K562 (cell line): Measurements from ENCODE around the gene BIRC6. TPM values are rescaled to one million over a fixed set of nuclear protein-coding genes. Genes with fewer than 3 reads are reported as not detected.

ENCODE experiments used
- ATAC-seq: fragments of 200-7000 bp; cut with Tn5 transposase; 3 replicates; pipeline ENCODE4 v1.9.1; 2020; ENCODE audit warnings: moderate library complexity
- BruUV-seq: library from RNA; stranded (reverse); fragments of 400-500 nt; replicated peaks from 2 replicates; lab custom pipeline; 2021; lab: Mats Ljungman, UMichigan
- CTCF ChIA-PET: fragments of 300-600 bp; formaldehyde crosslinking; extraction: SDS; loops from one replicate; lab custom pipeline; 2021; ENCODE audit warnings: low intra/inter-chr PET ratio; lab: Yijun Ruan, JAX
- POLR2A ChIA-PET: fragments of 300-600, 350-650 bp; sonication (Branson Sonifier 250); formaldehyde crosslinking; extraction: SDS; loops from one replicate; lab custom pipeline; 2021; ENCODE audit warnings: antibody characterized with exemption, inconsistent platforms; lab: Yijun Ruan, JAX
- DNase-seq, 4 experiments: peaks; one replicate each; pipeline versions ENCODE4 v3.0.0 to v3.0.0-alpha.2; 2011 to 2018; ENCODE audit warnings: low spot score in 3 of 4, mixed read lengths in 3 of 4; ENCODE audit errors: extremely low read depth in 1 of 4
- FAIRE-seq: peaks from 2 replicates; lab custom pipeline; 2011; peaks lifted over from hg19 to GRCh38; lab: Jason Lieb, UNC
- H2AFZ ChIP-seq: 2 replicates; pipeline ENCODE4 v1.6.0; 2011; ENCODE audit warnings: low read depth, low read length, control low read depth, inconsistent platforms
- H3K27ac ChIP-seq: fragments of 200-600 bp; 3 replicates; pipeline ENCODE4 v1.8.0; 2011; ENCODE audit warnings: low read depth, mild to moderate bottlenecking, control low read depth, inconsistent platforms, low read length, moderate library complexity, mixed read lengths; ENCODE audit errors: extremely low read depth
- H3K27me3 ChIP-seq, 2 experiments: fragments of 300-600 bp in 1 of 2; 2 replicates in 1 of 2; 3 replicates in 1 of 2; pipeline versions ENCODE4 v1.6.0 to v1.8.0; 2011; ENCODE audit warnings: inconsistent platforms in 2 of 2, low read length in 2 of 2, mild to moderate bottlenecking in 1 of 2, mixed read lengths in 1 of 2, moderate library complexity in 1 of 2; ENCODE audit not compliant: control insufficient read depth in 2 of 2, insufficient read depth in 2 of 2
- H3K36me3 ChIP-seq: fragments of 300-600 bp; 3 replicates; pipeline ENCODE4 v1.8.0; 2011; ENCODE audit warnings: mild to moderate bottlenecking, low read length, inconsistent platforms; ENCODE audit not compliant: control insufficient read depth, insufficient read depth
- H3K4me1 ChIP-seq, 2 experiments: fragments of 200-600 bp in 1 of 2; replicated peaks in 1 of 2; 2 replicates in 1 of 2; 3 replicates in 1 of 2; pipeline versions ENCODE4 v1.5.1 to v1.8.0; 2011; ENCODE audit warnings: inconsistent platforms in 2 of 2, low read length in 2 of 2, mild to moderate bottlenecking in 1 of 2, mixed read lengths in 1 of 2, moderate library complexity in 1 of 2; ENCODE audit not compliant: control insufficient read depth in 2 of 2, insufficient read depth in 2 of 2
- H3K4me2 ChIP-seq: 2 replicates; pipeline ENCODE4 v1.6.1; 2011; ENCODE audit warnings: low read length, control low read depth, inconsistent platforms, mixed read lengths; ENCODE audit not compliant: insufficient read depth
- H3K4me3 ChIP-seq: fragments of 200-600 bp; sonication (generic), shearing (Covaris generic); 2 replicates; pipeline ENCODE4 v1.5.1; 2016; ENCODE audit warnings: control low read depth, inconsistent platforms
- H3K79me2 ChIP-seq: fragments of 200-600 bp; 3 replicates; pipeline ENCODE4 v1.8.0; 2011; ENCODE audit warnings: low read length, inconsistent platforms; ENCODE audit not compliant: control insufficient read depth, insufficient read depth
- H3K9ac ChIP-seq, 2 experiments: 2 replicates each; pipeline versions ENCODE4 v1.6.0 to v1.6.1; 2011; ENCODE audit warnings: low read depth in 2 of 2, low read length in 2 of 2, control low read depth in 1 of 2, inconsistent platforms in 1 of 2, mild to moderate bottlenecking in 1 of 2, mixed read lengths in 1 of 2; ENCODE audit not compliant: insufficient read depth in 1 of 2
- H3K9me1 ChIP-seq: one replicate; pipeline ENCODE4 v1.6.0; 2011; ENCODE audit warnings: inconsistent platforms, mild to moderate bottlenecking, low read length, moderate library complexity; ENCODE audit not compliant: control insufficient read depth, insufficient read depth
- H3K9me3 ChIP-seq: replicated peaks from 2 replicates; pipeline ENCODE4 v1.5.1; 2011; ENCODE audit warnings: low read depth, low read length, inconsistent platforms; ENCODE audit not compliant: control insufficient read depth, insufficient read depth
- H4K20me1 ChIP-seq: replicated peaks from 2 replicates; pipeline ENCODE4 v1.6.1; 2011; ENCODE audit warnings: low read length, inconsistent platforms, mixed read lengths; ENCODE audit not compliant: control insufficient read depth, insufficient read depth
- C11orf30 ChIP-seq: fragments of 450-650 bp; IDR thresholded peaks from 2 replicates; pipeline ENCODE4 v1.6.1; 2016; ENCODE audit warnings: low read depth, mild to moderate bottlenecking
- GTF2F1 ChIP-seq: IDR thresholded peaks from 2 replicates; pipeline ENCODE4 v1.6.1; 2011; ENCODE audit warnings: low read depth, low read length, improper control_type of control experiment
- KLF13 ChIP-seq: fragments of 450-650 bp; IDR thresholded peaks from 2 replicates; pipeline ENCODE4 v1.6.1; 2016; ENCODE audit warnings: missing genetic modification characterization, low read depth, mild to moderate bottlenecking, missing compliant biosample characterization, moderate library complexity, borderline replicate concordance
- PCBP2 ChIP-seq: fragments of 200-400 bp; formaldehyde crosslinking; IDR thresholded peaks from 2 replicates; pipeline ENCODE4 v1.6.1; 2018; ENCODE audit warnings: low read length, low read depth, mild to moderate bottlenecking, moderate library complexity; ENCODE audit not compliant: poor library complexity, severe bottlenecking
- SAFB2 ChIP-seq: fragments of 200-400 bp; formaldehyde crosslinking; IDR thresholded peaks from 2 replicates; pipeline ENCODE4 v1.6.1; 2018; ENCODE audit warnings: borderline replicate concordance, low read length, low read depth, moderate library complexity; ENCODE audit not compliant: severe bottlenecking
- SMARCA5 ChIP-seq: fragments of 450-650 bp; IDR thresholded peaks from 2 replicates; pipeline ENCODE4 v1.6.1; 2016
- ZNF316 ChIP-seq: fragments of 450-650 bp; IDR thresholded peaks from 2 replicates; pipeline ENCODE4 v1.6.1; 2016
- ZNF561 ChIP-seq: fragments of 450-650 bp; formaldehyde crosslinking; conservative IDR thresholded peaks from 2 replicates; pipeline ENCODE4 v1.4.0; 2020; ENCODE audit warnings: mild to moderate bottlenecking, moderate library complexity
- WGBS: fragments of 100-300 bp; shearing (Covaris generic); methylation state at CpG from one replicate; pipeline ENCODE4 v1.1.6; 2016; ENCODE audit warnings: low coverage, mixed read lengths; ENCODE audit not compliant: insufficient coverage; ENCODE audit errors: missing lambda C conversion rate; 5-methylcytosine and 5-hydroxymethylcytosine counted together
- in situ Hi-C: fragments of 300-500 bp; cut with MboI; formaldehyde crosslinking; loops from 4 replicates; pipeline ENCODE4 v1.15.0; 2018; ENCODE audit warnings: inconsistent platforms, mixed read lengths
- intact Hi-C: fragments of 100-400 bp; cut with micrococcal nuclease; formaldehyde crosslinking; loops from 2 replicates; pipeline ENCODE4 v1.14.2; 2022
- polyA plus RNA-seq, 8 experiments: library from polyadenylated mRNA; depleted of rRNA in 4 of 8; stranded (reverse) in 5 of 8; unstranded in 3 of 8; fragments of >200 nt; fragmentation: Nextera tagmentation in 2 of 8; fragmentation: Illumina TruSeq in 1 of 8; extraction: Ambion mirVana in 2 of 8; extraction: Trizol in 1 of 8; gene quantifications; 2 replicates each; pipeline versions ENCODE4 v1.2.1 to v1.2.3, GENCODE V29; 2011 to 2014; ENCODE audit warnings: inconsistent platforms in 1 of 8, missing spikeins in 1 of 8
- total RNA-seq, 7 experiments: library from RNA; depleted of rRNA in 6 of 7; stranded (reverse); fragments of >200 nt in 6 of 7; fragmentation: Illumina TruSeq in 2 of 7; extraction: Trizol in 2 of 7; gene quantifications; 2 replicates each; pipeline versions ENCODE4 v1.2.1 to v1.2.3, GENCODE V29; 2011 to 2021; ENCODE audit warnings: low replicate concordance in 1 of 7
- TF ChIP-seq, protein P1 (sequence below): sonication (generic); formaldehyde crosslinking; IDR thresholded peaks from 2 replicates; pipeline ENCODE4 v1.9.0; 2022; ENCODE audit warnings: mild to moderate bottlenecking, missing genetic modification reagents
- TF ChIP-seq, protein P2 (sequence below), 2 experiments: fragments of 450-650 bp in 1 of 2; IDR thresholded peaks; 2 replicates each; pipeline ENCODE4 v1.6.1; 2011 to 2017; ENCODE audit warnings: low read depth in 2 of 2, antibody characterized with exemption in 1 of 2, borderline replicate concordance in 1 of 2, low read length in 1 of 2, mild to moderate bottlenecking in 1 of 2, mixed read lengths in 1 of 2; ENCODE audit not compliant: control insufficient read depth in 1 of 2

BIRC6 gene
- total and polyA plus RNA-seq, 9 of the 15 experiments (the other 6 are each of a cell fraction or from before 2014, with no cell fraction given): 18.8 to 110 (median 49.8) TPM

DNA sequence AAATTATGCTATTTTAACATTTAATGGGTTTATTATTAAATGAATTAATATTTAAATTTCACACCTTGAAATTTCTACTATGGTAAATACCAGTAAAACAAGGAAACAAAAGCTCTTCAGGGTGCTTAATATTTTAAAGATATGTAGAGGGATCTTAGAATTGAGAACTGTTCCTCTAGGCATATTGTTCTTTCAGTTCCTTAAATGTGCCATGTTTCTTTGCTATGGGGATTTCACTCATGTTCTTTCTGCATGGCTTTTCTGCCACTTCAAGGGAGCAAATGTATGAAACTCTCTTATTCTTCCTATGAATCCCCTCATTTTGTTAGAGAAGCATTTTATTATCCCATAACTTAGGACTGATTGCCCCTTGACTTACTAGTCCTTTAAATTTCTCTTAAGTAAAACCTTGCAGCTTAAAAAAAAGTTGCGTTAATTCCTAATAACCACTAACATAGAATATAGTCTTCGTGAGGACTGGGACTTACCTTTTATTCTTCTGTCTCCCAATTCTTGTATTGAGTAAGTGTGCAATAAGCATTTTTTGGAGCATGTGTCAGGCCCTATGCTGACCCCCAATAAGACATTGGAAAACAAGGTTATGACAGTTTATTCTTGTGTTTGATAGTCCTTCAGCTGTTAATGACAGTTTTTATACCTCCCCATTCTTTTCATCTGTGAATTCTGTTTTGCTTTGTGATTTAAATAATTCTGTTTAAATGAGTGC is 95.7 kb downstream of the BIRC6 start:
- no peak overlapping the region for H3K9ac ChIP-seq
- no peaks in the 10 kb centered on the region for H3K4me1 ChIP-seq
- H3K27ac ChIP-seq: no peak overlapping the region
- ChIA-PET POLR2A (interaction anchor here (1.1 kb wide), 1 partner anchor 10 kb away, joined by 3 read pairs; no protein-coding TSS in a partner anchor), CTCF (no interaction called here)
- H3K79me2 ChIP-seq: no peaks in the 10 kb centered on the region
- H3K9me3 ChIP-seq: no peaks in the 10 kb centered on the region
- H4K20me1 ChIP-seq: no peaks in the 10 kb centered on the region
- DNase-seq: no peak
- no peak overlapping the region for H2AFZ ChIP-seq
- TF ChIP-seq GTF2F1 (no peak), ZNF316 (peak; percentile 40; the same call in 1 of the 2 replicates), C11orf30 (peak; percentile 30; the same call in 1 of the 2 replicates)
- TF ChIP-seq, all 486 proteins: peak for 2
- ATAC-seq: no peak
- FAIRE-seq: no peak
- Histone ChIP-seq H3K9me1 (no peaks in the 10 kb centered on the region), H3K4me3 (no peak overlapping the region), H3K27me3 (no peaks in the 10 kb centered on the region), H3K4me2 (no peak overlapping the region), H3K36me3 (peaks cover 30% of the 10 kb centered on the region)
- intact Hi-C loops (no loop called here), in situ Hi-C loops (no loop called here)
- no TSS peak for BruUV-seq
- 90% methylated on average over 2 of the region's 2 CpGs for WGBS

DNA sequence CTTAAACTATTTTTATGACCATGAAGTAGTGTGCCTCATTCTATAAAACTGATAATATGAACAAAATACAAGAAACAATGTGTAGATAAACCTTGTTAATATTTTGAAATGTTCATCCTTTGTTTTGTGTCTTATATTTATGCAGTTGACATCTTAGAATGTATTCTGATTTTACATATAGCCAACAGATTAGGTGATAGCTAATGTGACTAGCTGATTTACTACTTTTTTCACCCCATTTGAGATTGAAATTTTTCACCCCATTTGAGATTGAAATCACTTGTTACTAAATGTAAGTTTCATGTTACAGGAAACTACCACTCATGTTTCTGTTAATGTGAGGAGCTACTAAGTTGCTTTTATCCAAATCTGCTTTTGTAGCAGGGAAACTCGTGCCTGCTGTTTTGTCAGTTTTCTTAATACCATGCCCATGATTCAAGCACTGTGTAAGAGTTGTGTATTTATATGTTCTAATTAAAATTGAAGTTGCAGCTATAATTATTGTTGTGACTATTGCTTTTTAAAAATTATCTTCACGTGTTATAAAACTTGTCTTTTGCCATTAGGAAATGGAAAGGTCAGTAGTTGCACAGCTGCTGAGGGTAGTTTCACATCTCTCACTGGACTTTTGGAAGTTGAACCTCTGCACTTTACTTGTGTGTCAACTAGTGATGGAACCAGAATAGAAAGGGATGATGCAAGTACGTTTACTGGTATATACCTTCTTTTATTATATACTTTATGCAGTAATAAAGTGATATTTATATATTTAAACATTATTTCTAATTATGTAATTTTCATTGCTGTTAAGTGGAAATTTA is 96.6 kb downstream of the BIRC6 start:
- Histone ChIP-seq H3K4me3 (no peak overlapping the region), H3K9me1 (no peaks in the 10 kb centered on the region), H3K4me1 (no peaks in the 10 kb centered on the region), H3K27me3 (no peaks in the 10 kb centered on the region), H3K4me2 (no peak overlapping the region), H3K79me2 (no peaks in the 10 kb centered on the region), H2AFZ (no peak overlapping the region), H4K20me1 (no peaks in the 10 kb centered on the region), H3K9ac (no peak overlapping the region), H3K36me3 (peaks cover 30% of the 10 kb centered on the region), H3K27ac (no peak overlapping the region), H3K9me3 (no peaks in the 10 kb centered on the region)
- FAIRE-seq (no peak), DNase-seq (no peak), ATAC-seq (no peak)
- no TSS peak for BruUV-seq
- in situ Hi-C loops (no loop called here), intact Hi-C loops (no loop called here)
- POLR2A ChIA-PET: interaction anchor here (1.1 kb wide), 1 partner anchor 9 kb away, joined by 3 read pairs; no protein-coding TSS in a partner anchor
- CTCF ChIA-PET: no interaction called here
- 65% methylated on average over 3 of the region's 3 CpGs for WGBS
- no peak for TF ChIP-seq PCBP2
- TF ChIP-seq SAFB2: no peak
- no peak for TF ChIP-seq SMARCA5
- TF ChIP-seq, protein P1, sequence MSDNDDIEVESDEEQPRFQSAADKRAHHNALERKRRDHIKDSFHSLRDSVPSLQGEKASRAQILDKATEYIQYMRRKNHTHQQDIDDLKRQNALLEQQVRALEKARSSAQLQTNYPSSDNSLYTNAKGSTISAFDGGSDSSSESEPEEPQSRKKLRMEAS: no peak
- TF ChIP-seq, protein P2, sequence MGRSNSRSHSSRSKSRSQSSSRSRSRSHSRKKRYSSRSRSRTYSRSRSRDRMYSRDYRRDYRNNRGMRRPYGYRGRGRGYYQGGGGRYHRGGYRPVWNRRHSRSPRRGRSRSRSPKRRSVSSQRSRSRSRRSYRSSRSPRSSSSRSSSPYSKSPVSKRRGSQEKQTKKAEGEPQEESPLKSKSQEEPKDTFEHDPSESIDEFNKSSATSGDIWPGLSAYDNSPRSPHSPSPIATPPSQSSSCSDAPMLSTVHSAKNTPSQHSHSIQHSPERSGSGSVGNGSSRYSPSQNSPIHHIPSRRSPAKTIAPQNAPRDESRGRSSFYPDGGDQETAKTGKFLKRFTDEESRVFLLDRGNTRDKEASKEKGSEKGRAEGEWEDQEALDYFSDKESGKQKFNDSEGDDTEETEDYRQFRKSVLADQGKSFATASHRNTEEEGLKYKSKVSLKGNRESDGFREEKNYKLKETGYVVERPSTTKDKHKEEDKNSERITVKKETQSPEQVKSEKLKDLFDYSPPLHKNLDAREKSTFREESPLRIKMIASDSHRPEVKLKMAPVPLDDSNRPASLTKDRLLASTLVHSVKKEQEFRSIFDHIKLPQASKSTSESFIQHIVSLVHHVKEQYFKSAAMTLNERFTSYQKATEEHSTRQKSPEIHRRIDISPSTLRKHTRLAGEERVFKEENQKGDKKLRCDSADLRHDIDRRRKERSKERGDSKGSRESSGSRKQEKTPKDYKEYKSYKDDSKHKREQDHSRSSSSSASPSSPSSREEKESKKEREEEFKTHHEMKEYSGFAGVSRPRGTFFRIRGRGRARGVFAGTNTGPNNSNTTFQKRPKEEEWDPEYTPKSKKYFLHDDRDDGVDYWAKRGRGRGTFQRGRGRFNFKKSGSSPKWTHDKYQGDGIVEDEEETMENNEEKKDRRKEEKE (IDR thresholded peaks at IDR 0.05; ENCODE audit: borderline replicate concordance in 1 of 2, control insufficient read depth in 1 of 2, low read depth in 2 of 2, low read length in 1 of 2): no peak
- TF ChIP-seq ZNF561: no peak
- TF ChIP-seq KLF13 (tag): no peak
